SK-N-MC (cell line): ENCODE measurements around the gene AOC3.
"Not testable (repeated sequence)": the region's sequence is repeated elsewhere in the genome, so short reads cannot be mapped to it uniquely, and the experiment has no call there.

Source experiments
- DNase-seq: peaks from one replicate; pipeline ENCODE4 v3.0.0-alpha.2; 2011; ENCODE audit warnings: low read depth, low spot score
- H3K27ac ChIP-seq: fragments of 200-600 bp; sonication (generic); 2 replicates; pipeline ENCODE4 v1.5.1; 2016; ENCODE audit warnings: mixed run types
- H3K36me3 ChIP-seq: fragments of 200-600 bp; sonication (generic); 2 replicates; pipeline ENCODE4 v1.6.1; 2017; ENCODE audit warnings: antibody characterized with exemption, low read length, mixed read lengths; ENCODE audit not compliant: insufficient read depth
- H3K4me3 ChIP-seq: fragments of 200-600 bp; sonication (generic); 2 replicates; pipeline ENCODE4 v1.5.1; 2016
- H3K9ac ChIP-seq: fragments of 200-600 bp; sonication (generic); 2 replicates; pipeline ENCODE4 v1.8.0; 2017; ENCODE audit warnings: mixed run types, mixed read lengths; ENCODE audit not compliant: insufficient read length
- H3K9me3 ChIP-seq: fragments of 200-600 bp; sonication (generic); 2 replicates; pipeline ENCODE4 v1.6.1; 2017; ENCODE audit warnings: low read depth, mild to moderate bottlenecking, antibody characterized with exemption, low read length, moderate library complexity, mixed read lengths
- EZH2 ChIP-seq: fragments of 200-600 bp; sonication (generic); IDR thresholded peaks from one replicate; pipeline ENCODE4 v1.6.1; 2017; ENCODE audit warnings: antibody characterized with exemption
- FOXP2 ChIP-seq: optimal IDR thresholded peaks from 2 replicates; pipeline ENCODE3; 2011; ENCODE audit warnings: mild to moderate bottlenecking, moderate library complexity; ENCODE audit not compliant: insufficient read depth; ENCODE audit errors: extremely low read length, control extremely low read depth
- POLR2AphosphoS5 ChIP-seq: IDR thresholded peaks from 2 replicates; pipeline ENCODE4 v1.6.1; 2012; ENCODE audit warnings: mild to moderate bottlenecking, low read depth, low read length, borderline replicate concordance

AOC3 gene

GRCh38 chr17:42893359-42893758 lies 42.4 kb downstream of the AOC3 start:
- DNase-seq, result no peak
- no peaks in the 10 kb centered on the region for H3K36me3 ChIP-seq
- H3K9ac ChIP-seq, result no peak overlapping the region
- no peak overlapping the region for H3K4me3 ChIP-seq
- H3K27ac ChIP-seq, result no peak overlapping the region
- no peaks in the 10 kb centered on the region for H3K9me3 ChIP-seq
- no peak for TF ChIP-seq POLR2AphosphoS5
- no peak for TF ChIP-seq FOXP2
- TF ChIP-seq EZH2, result no peak

- no peak for TF ChIP-seq POLR2AphosphoS5
- no peak for TF ChIP-seq EZH2
- no peak for TF ChIP-seq FOXP2
- Histone ChIP-seq H3K27ac (no peak overlapping the region), H3K9me3 (no peaks in the 10 kb centered on the region), H3K4me3 (no peak overlapping the region), H3K36me3 (no peaks in the 10 kb centered on the region), H3K9ac (no peak overlapping the region)
- no peak for DNase-seq
These were observed 43.5 kb downstream of the AOC3 start for GRCh38 chr17:42894283-42895184.

- DNase-seq, result no peak
- H3K27ac ChIP-seq, result no peak overlapping the region
- TF ChIP-seq FOXP2 (no peak), EZH2 (no peak), POLR2AphosphoS5 (no peak)
These were observed 44.2 kb downstream of the AOC3 start for GRCh38 chr17:42895185-42895555.

GRCh38 chr17:42898147-42898811 lies 47.3 kb downstream of the AOC3 start:
- Histone ChIP-seq H3K27ac (no peak overlapping the region), H3K9me3 (no peaks in the 10 kb centered on the region), H3K36me3 (no peaks in the 10 kb centered on the region), H3K9ac (no peak overlapping the region), H3K4me3 (no peak overlapping the region)
- no peak for DNase-seq
- TF ChIP-seq FOXP2 (no peak), EZH2 (no peak), POLR2AphosphoS5 (no peak)

More at GRCh38 chr17:42895185-42895555, 44.2 kb downstream of the AOC3 start:
- no peaks in the 10 kb centered on the region for H3K9me3 ChIP-seq
- no peaks in the 10 kb centered on the region for H3K36me3 ChIP-seq
- H3K9ac ChIP-seq, result no peak overlapping the region
- H3K4me3 ChIP-seq, result no peak overlapping the region

- not testable (repeated sequence) for H3K9me3 ChIP-seq, H3K9ac ChIP-seq, DNase-seq, H3K36me3 ChIP-seq, H3K4me3 ChIP-seq, H3K27ac ChIP-seq
These were observed 49.0 kb downstream of the AOC3 start for GRCh38 chr17:42899981-42900380.

GRCh38 chr17:42900460-42901331 lies 49.7 kb downstream of the AOC3 start, which contains the start of gene G6PC1:
Gene G6PC1, plus strand, starts transcription at chr17:42900799. Its CDS starts 78 bp downstream, at chr17:42900877.
- TF ChIP-seq FOXP2 (no peak), POLR2AphosphoS5 (no peak), EZH2 (no peak)
- H3K9ac ChIP-seq, result no peak within 1 kb of the TSS

GRCh38 chr17:42901535-42902229 lies 50.7 kb downstream of the AOC3 start:
- H3K27ac ChIP-seq, result no peak overlapping the region
- no peak for TF ChIP-seq EZH2
- TF ChIP-seq POLR2AphosphoS5, result no peak
- TF ChIP-seq FOXP2, result no peak
- no peaks in the 10 kb centered on the region for H3K36me3 ChIP-seq
- no peak overlapping the region for H3K4me3 ChIP-seq
- DNase-seq, result no peak
- H3K9ac ChIP-seq, result no peak overlapping the region
- H3K9me3 ChIP-seq, result no peaks in the 10 kb centered on the region

More at GRCh38 chr17:42900460-42901331, 49.7 kb downstream of the AOC3 start, which contains the start of gene G6PC1:
- no peaks in the 10 kb centered on the region for H3K36me3 ChIP-seq
- H3K27ac ChIP-seq, result no peak within 1 kb of the TSS
- no peak within 1 kb of the TSS for H3K4me3 ChIP-seq
- H3K9me3 ChIP-seq, result no peaks in the 10 kb centered on the region
- DNase-seq, result no peak

- TF ChIP-seq FOXP2 (no peak), EZH2 (no peak), POLR2AphosphoS5 (no peak)
- Histone ChIP-seq H3K4me3 (no peak overlapping the region), H3K27ac (no peak overlapping the region), H3K9me3 (no peaks in the 10 kb centered on the region), H3K36me3 (no peaks in the 10 kb centered on the region), H3K9ac (no peak overlapping the region)
- no peak for DNase-seq
These were observed 53.1 kb downstream of the AOC3 start for GRCh38 chr17:42904110-42904469.
